ENCODE results near the gene NFIA. TPM values are rescaled to one million over a fixed set of nuclear protein-coding genes. Genes with fewer than 3 reads are reported as not detected.

The NFIA gene
- total and polyA plus RNA-seq, 7 experiments from 2014 or later, result 1.0 to 8.6 (median 5.9) TPM

DNA sequence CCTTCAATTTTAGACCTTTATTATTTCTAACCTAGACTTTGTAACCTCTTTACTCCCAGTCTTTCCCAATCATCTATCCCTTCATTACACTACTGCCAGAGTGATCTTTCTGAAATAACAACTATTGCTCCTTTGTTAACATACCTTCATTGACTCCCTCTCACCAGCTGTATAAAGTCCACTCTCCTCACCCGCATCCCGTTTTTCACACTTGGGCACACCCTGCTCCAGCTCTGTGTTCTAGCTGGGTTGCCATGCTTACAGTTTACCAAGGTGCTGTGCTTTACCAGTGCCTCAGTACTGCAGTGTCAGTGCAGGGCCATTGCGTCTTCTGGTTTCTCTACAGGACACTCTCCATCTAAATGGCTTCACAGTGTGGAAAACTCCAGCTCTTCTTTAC is 148.2 kb downstream of the NFIA start:
- Histone ChIP-seq H3K27ac (ENCODE audit: low read depth, low read length) (no peak overlapping the region), H3K36me3 (ENCODE audit: control insufficient read depth in 2 of 3, insufficient read depth in 3 of 3, low read length in 3 of 3) (no peaks in the 10 kb centered on the region), H3K27me3 (ENCODE audit: control insufficient read depth in 2 of 2, insufficient read depth in 2 of 2, low read length in 2 of 2) (no peaks in the 10 kb centered on the region), H3K4me3 (ENCODE audit: low read length) (no peak overlapping the region), H3K9me3 (ENCODE audit: control insufficient read depth in 2 of 3, low read length in 3 of 3) (no peaks in the 10 kb centered on the region), H3K4me1 (ENCODE audit: control insufficient read depth in 2 of 2, insufficient read depth in 2 of 2, low read length in 2 of 2) (no peaks in the 10 kb centered on the region)
- Mint-ChIP-seq H3K27me3 (peaks cover 0 to 10% (median 7%) of the 10 kb centered on the region in 5 donors), H3K4me1 (peaks cover 0 to 3% (median 0%) of the 10 kb centered on the region in 7 donors), H3K4me3 (no peak overlapping the region), H3K27ac (no peak overlapping the region), H3K9me3 (no peaks in the 10 kb centered on the region), H3K36me3 (peaks cover 0 to 5% (median 0%) of the 10 kb centered on the region in 5 donors)
- DNase-seq (no peak), ATAC-seq (no peak)
- CTCF ChIA-PET, result no interaction called here
- intact Hi-C loops (cut with micrococcal nuclease), result no loop called here
- POLR2A ChIA-PET, result no interaction called here

DNA sequence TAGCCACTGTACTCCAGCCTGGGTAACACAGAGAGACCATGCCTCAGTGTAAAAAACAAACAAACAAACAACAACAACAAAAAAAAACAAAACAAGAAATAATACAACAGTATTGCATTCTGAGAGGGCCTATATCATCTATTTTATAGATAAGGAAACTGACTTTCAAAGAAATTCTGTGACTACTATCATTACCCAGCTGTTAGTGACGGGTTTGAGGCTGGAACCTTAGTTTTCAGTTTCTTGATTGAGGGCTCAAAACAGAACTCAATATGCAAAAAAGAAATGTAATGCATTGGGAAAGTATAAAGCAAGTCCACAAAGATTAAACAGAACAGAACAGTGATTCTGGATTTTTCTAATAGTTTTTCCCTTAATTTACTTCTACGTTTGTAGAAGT is 149.4 kb downstream of the NFIA start:
- Histone ChIP-seq H3K27ac (ENCODE audit: low read depth, low read length) (no peak overlapping the region), H3K4me3 (ENCODE audit: low read length) (no peak overlapping the region), H3K4me1 (ENCODE audit: control insufficient read depth in 2 of 2, insufficient read depth in 2 of 2, low read length in 2 of 2) (no peaks in the 10 kb centered on the region), H3K27me3 (ENCODE audit: control insufficient read depth in 2 of 2, insufficient read depth in 2 of 2, low read length in 2 of 2) (no peaks in the 10 kb centered on the region), H3K9me3 (ENCODE audit: control insufficient read depth in 2 of 3, low read length in 3 of 3) (no peaks in the 10 kb centered on the region), H3K36me3 (ENCODE audit: control insufficient read depth in 2 of 3, insufficient read depth in 3 of 3, low read length in 3 of 3) (no peaks in the 10 kb centered on the region)
- ChIA-PET CTCF (no interaction called here), POLR2A (no interaction called here)
- Mint-ChIP-seq H3K4me3 (no peak overlapping the region), H3K27me3 (peaks cover 0 to 10% (median 7%) of the 10 kb centered on the region in 5 donors), H3K4me1 (peaks cover 0 to 3% (median 0%) of the 10 kb centered on the region in 7 donors), H3K27ac (no peak overlapping the region), H3K9me3 (no peaks in the 10 kb centered on the region), H3K36me3 (peaks cover 0 to 5% (median 0%) of the 10 kb centered on the region in 5 donors)
- DNase-seq (no peak), ATAC-seq (no peak)
- intact Hi-C loops (cut with micrococcal nuclease), result no loop called here

DNA sequence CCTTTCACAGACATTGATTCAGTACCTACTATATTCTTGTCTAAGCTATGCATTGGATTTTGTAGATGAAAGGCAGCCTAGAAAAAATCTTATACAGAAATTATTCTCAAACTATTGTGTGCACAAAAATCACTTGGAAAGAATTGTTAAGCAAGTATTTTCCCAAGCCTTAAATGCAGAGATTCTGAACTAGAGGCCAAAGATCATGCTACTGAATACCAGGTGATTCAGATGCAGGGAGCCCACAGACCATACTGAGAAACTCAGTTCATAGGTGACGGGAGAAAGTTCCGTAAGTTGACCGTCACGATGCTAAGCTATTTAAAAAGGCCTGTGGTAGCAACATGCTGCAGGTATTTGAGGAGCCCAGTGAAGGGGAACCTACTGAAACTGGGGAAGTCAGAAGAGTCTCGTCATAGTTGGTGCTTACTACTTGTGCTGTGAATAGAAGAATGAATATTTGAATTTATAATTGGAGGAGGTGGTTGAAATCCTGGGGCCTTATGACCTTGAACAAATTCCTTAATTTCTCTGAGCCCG is 150.8 kb downstream of the NFIA start:
- Mint-ChIP-seq H3K27ac (no peak overlapping the region), H3K9me3 (no peaks in the 10 kb centered on the region), H3K4me3 (no peak overlapping the region), H3K36me3 (peaks cover 0 to 5% (median 0%) of the 10 kb centered on the region in 5 donors), H3K4me1 (peaks cover 0 to 3% (median 0%) of the 10 kb centered on the region in 7 donors), H3K27me3 (peaks cover 0 to 10% (median 7%) of the 10 kb centered on the region in 5 donors)
- no peaks in the 10 kb centered on the region for H3K4me1 ChIP-seq (ENCODE audit: control insufficient read depth in 2 of 2, insufficient read depth in 2 of 2, low read length in 2 of 2)
- CTCF ChIA-PET, result no interaction called here
- no peaks in the 10 kb centered on the region for H3K36me3 ChIP-seq (ENCODE audit: control insufficient read depth in 2 of 3, insufficient read depth in 3 of 3, low read length in 3 of 3)
- intact Hi-C loops (cut with micrococcal nuclease), result no loop called here
- H3K4me3 ChIP-seq (ENCODE audit: low read length), result no peak overlapping the region
- no peak overlapping the region for H3K27ac ChIP-seq (ENCODE audit: low read depth, low read length)
- H3K9me3 ChIP-seq (ENCODE audit: control insufficient read depth in 2 of 3, low read length in 3 of 3), result no peaks in the 10 kb centered on the region
- no peaks in the 10 kb centered on the region for H3K27me3 ChIP-seq (ENCODE audit: control insufficient read depth in 2 of 2, insufficient read depth in 2 of 2, low read length in 2 of 2)
- DNase-seq (no peak), ATAC-seq (no peak)
- POLR2A ChIA-PET, result no interaction called here

DNA sequence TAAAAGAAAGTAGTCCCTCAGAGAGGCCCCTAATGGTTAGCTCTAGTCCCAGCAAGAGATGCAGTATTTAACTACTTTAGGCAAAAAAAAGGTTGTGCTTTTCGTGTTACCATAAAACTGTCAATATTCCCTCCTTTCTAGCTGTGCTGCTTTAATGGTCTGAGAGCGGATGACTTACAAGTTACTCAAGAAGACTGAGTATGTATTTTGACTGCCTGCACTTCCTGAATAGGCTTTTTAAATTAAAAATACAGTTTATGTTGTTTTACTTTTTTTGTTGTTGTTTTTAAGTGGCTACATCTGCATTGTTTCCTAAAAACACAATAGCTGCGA is 152.2 kb downstream of the NFIA start:
- no peaks in the 10 kb centered on the region for H3K9me3 Mint-ChIP-seq
- H3K27ac Mint-ChIP-seq, result no peak overlapping the region
- H3K27me3 ChIP-seq (ENCODE audit: control insufficient read depth in 2 of 2, insufficient read depth in 2 of 2, low read length in 2 of 2), result no peaks in the 10 kb centered on the region
- no peaks in the 10 kb centered on the region for H3K9me3 ChIP-seq (ENCODE audit: control insufficient read depth in 2 of 3, low read length in 3 of 3)
- DNase-seq (no peak), ATAC-seq (no peak)
- POLR2A ChIA-PET, result no interaction called here
- intact Hi-C loops (cut with micrococcal nuclease), result no loop called here
- CTCF ChIA-PET, result no interaction called here
- peaks cover 0 to 12% (median 5%) of the 10 kb centered on the region in 5 donors for H3K27me3 Mint-ChIP-seq
- no peak overlapping the region for H3K27ac ChIP-seq (ENCODE audit: low read depth, low read length)
- no peak overlapping the region for H3K4me3 Mint-ChIP-seq
- H3K4me1 ChIP-seq (ENCODE audit: control insufficient read depth in 2 of 2, insufficient read depth in 2 of 2, low read length in 2 of 2), result no peaks in the 10 kb centered on the region
- H3K4me1 Mint-ChIP-seq, result peaks cover 0 to 3% (median 0%) of the 10 kb centered on the region in 7 donors
- H3K4me3 ChIP-seq (ENCODE audit: low read length), result no peak overlapping the region
- no peaks in the 10 kb centered on the region for H3K36me3 ChIP-seq (ENCODE audit: control insufficient read depth in 2 of 3, insufficient read depth in 3 of 3, low read length in 3 of 3)
- H3K36me3 Mint-ChIP-seq, result peaks cover 0 to 5% (median 0%) of the 10 kb centered on the region in 5 donors

DNA sequence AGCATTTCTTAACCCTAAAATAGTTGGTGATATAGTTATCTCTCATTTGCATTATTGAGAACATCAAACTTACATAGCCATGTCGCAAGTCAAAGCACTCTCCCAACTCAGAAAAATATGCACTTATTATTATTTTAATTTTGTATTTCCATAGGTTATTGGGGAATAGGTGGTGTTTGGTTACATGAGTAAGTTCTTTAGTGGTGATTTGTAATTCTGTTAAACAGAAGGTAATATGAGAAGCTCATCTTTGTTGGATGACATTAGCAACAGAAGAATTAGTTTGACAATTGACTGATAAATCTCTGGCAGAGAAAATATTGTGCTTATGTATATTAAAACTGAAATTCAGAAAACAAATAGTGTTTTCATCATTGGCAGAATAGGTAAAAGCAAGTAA is 154.8 kb downstream of the NFIA start:
- no peaks in the 10 kb centered on the region for H3K36me3 ChIP-seq (ENCODE audit: control insufficient read depth in 2 of 3, insufficient read depth in 3 of 3, low read length in 3 of 3)
- H3K36me3 Mint-ChIP-seq, result peaks cover 0 to 5% (median 0%) of the 10 kb centered on the region in 5 donors
- H3K9me3 ChIP-seq (ENCODE audit: control insufficient read depth in 2 of 3, low read length in 3 of 3), result no peaks in the 10 kb centered on the region
- peaks cover 0 to 3% (median 0%) of the 10 kb centered on the region in 7 donors for H3K4me1 Mint-ChIP-seq
- DNase-seq, result no peak
- no peaks in the 10 kb centered on the region for H3K27me3 ChIP-seq (ENCODE audit: control insufficient read depth in 2 of 2, insufficient read depth in 2 of 2, low read length in 2 of 2)
- intact Hi-C loops (cut with micrococcal nuclease), result no loop called here
- H3K27ac Mint-ChIP-seq, result no peak overlapping the region
- no peaks in the 10 kb centered on the region for H3K9me3 Mint-ChIP-seq
- H3K4me1 ChIP-seq (ENCODE audit: control insufficient read depth in 2 of 2, insufficient read depth in 2 of 2, low read length in 2 of 2), result no peaks in the 10 kb centered on the region
- H3K27ac ChIP-seq (ENCODE audit: low read depth, low read length), result no peak overlapping the region
- no peak overlapping the region for H3K4me3 Mint-ChIP-seq
- ChIA-PET POLR2A (no interaction called here), CTCF (no interaction called here)
- H3K4me3 ChIP-seq (ENCODE audit: low read length), result no peak overlapping the region
- H3K27me3 Mint-ChIP-seq, result peaks cover 0 to 8% (median 4%) of the 10 kb centered on the region in 5 donors
- no peak for ATAC-seq

DNA sequence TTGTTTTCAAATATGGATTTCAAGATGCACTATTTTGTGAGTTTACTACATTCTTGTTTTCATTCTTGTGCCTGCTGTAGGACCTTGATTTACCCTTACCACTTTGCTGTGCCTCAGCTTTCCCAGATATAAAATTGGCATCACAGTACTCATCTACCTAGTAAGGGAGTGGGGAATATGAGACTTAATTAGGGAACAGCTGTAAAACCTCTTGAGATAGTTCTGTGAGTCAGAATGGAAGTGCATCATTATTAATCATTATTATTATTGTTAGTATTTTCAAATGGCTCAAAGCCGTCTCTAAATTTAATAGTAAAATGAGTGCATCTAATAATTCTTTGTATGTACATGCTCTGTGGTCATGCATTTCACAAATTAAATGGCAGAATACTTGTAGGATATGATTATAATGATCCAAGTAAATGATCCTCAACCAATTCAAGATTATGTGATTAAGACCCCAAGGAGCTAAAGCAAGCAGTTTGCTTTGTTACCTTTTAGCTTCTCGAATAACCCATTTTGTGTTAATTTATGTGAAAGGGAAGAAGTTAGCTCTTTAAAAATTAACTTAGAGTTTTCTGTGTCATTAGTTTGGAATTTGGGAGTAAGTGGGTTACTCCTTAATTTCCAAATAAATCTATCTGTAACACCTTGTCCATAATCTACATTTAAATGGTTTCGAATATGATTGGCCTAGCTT is 155.4 kb downstream of the NFIA start:
- no peaks in the 10 kb centered on the region for H3K9me3 Mint-ChIP-seq

DNA sequence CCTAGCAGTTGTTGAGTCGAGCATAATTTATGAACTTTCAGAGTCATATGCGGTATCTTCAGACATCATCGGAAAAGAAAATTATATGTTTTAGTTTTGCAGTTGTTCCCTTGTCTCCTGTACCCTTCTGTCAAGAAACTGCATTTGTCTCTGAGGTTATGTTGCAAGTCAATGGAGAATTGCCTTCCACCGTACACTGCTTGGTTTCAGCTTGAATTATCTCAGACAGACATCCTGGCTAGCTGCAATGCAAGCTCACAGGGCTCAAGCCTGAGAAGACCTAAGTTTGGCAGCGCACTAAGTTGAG is 156.0 kb downstream of the NFIA start:
- intact Hi-C loops (cut with micrococcal nuclease), result no loop called here
- Histone ChIP-seq H3K9me3 (ENCODE audit: control insufficient read depth in 2 of 3, low read length in 3 of 3) (no peaks in the 10 kb centered on the region), H3K27me3 (ENCODE audit: control insufficient read depth in 2 of 2, insufficient read depth in 2 of 2, low read length in 2 of 2) (no peaks in the 10 kb centered on the region), H3K27ac (ENCODE audit: low read depth, low read length) (no peak overlapping the region), H3K4me3 (ENCODE audit: low read length) (no peak overlapping the region), H3K36me3 (ENCODE audit: control insufficient read depth in 2 of 3, insufficient read depth in 3 of 3, low read length in 3 of 3) (no peaks in the 10 kb centered on the region), H3K4me1 (ENCODE audit: control insufficient read depth in 2 of 2, insufficient read depth in 2 of 2, low read length in 2 of 2) (no peaks in the 10 kb centered on the region)
- no peak for ATAC-seq
- Mint-ChIP-seq H3K9me3 (no peaks in the 10 kb centered on the region), H3K36me3 (peaks cover 0 to 5% (median 0%) of the 10 kb centered on the region in 5 donors), H3K4me3 (no peak overlapping the region), H3K27me3 (peaks cover 0 to 4% (median 2%) of the 10 kb centered on the region in 5 donors), H3K4me1 (peaks cover 0 to 3% (median 0%) of the 10 kb centered on the region in 7 donors), H3K27ac (no peak overlapping the region)
- DNase-seq, result no peak
- ChIA-PET POLR2A (no interaction called here), CTCF (interaction anchor here (0.6 kb wide), 1 partner anchor 215 kb away, joined by 3 read pairs; no protein-coding TSS in a partner anchor)

More for the DNA sequence above, 155.4 kb downstream of the NFIA start:
- CTCF ChIA-PET, result interaction anchor here (0.6 kb wide), 1 partner anchor 215 kb away, joined by 3 read pairs; no protein-coding TSS in a partner anchor
- Mint-ChIP-seq H3K27ac (no peak overlapping the region), H3K27me3 (peaks cover 0 to 7% (median 4%) of the 10 kb centered on the region in 5 donors), H3K36me3 (peaks cover 0 to 5% (median 0%) of the 10 kb centered on the region in 5 donors), H3K4me3 (no peak overlapping the region), H3K4me1 (peaks cover 0 to 3% (median 0%) of the 10 kb centered on the region in 7 donors)
- DNase-seq (no peak), ATAC-seq (no peak)
- no peak overlapping the region for H3K4me3 ChIP-seq (ENCODE audit: low read length)
- no peaks in the 10 kb centered on the region for H3K9me3 ChIP-seq (ENCODE audit: control insufficient read depth in 2 of 3, low read length in 3 of 3)
- no peak overlapping the region for H3K27ac ChIP-seq (ENCODE audit: low read depth, low read length)
- H3K4me1 ChIP-seq (ENCODE audit: control insufficient read depth in 2 of 2, insufficient read depth in 2 of 2, low read length in 2 of 2), result no peaks in the 10 kb centered on the region
- intact Hi-C loops (cut with micrococcal nuclease), result no loop called here
- no peaks in the 10 kb centered on the region for H3K36me3 ChIP-seq (ENCODE audit: control insufficient read depth in 2 of 3, insufficient read depth in 3 of 3, low read length in 3 of 3)
- POLR2A ChIA-PET, result no interaction called here
- no peaks in the 10 kb centered on the region for H3K27me3 ChIP-seq (ENCODE audit: control insufficient read depth in 2 of 2, insufficient read depth in 2 of 2, low read length in 2 of 2)

Data from naive thymus-derived CD4-positive, alpha-beta T cell (primary cell).